ENCODE results near the gene KRT17.

DNA sequence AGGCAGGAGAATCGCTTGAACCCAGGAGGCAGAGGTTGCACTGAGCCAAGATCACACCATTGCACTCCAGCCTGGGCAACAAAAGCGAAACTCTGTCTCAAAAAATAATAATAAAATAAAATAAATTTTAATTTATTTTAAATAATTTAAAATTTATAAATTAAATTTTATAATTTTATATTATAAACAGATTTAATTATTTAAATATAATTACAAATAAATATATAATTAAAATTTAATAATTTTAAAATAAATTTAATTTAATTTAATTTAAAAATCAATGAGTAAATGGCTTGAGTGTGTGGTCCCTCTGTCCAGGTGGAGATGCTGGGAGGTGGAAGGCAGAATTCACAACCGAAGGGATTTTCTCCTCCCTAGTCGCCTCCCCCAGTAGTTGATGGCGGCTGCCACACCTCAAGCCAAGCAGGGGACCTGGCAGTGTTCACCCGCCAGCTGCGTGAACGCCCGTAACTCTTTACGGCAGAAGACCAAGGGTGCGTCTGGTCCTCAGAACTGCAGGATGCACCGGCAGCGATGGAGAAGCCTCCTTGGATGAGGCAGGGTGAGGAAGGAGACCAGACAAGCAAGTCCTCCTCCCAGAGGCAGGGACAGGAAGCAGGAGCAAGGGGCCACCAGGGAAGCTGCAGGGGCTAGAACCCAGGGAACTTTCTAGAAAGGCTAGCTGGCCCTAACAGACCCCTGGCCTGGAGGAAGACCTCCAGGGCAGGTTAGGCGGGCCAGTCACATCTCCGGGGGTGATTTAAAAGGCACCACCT lies 22.9 kb upstream of the KRT17 start:
- TF ChIP-seq, protein P1, sequence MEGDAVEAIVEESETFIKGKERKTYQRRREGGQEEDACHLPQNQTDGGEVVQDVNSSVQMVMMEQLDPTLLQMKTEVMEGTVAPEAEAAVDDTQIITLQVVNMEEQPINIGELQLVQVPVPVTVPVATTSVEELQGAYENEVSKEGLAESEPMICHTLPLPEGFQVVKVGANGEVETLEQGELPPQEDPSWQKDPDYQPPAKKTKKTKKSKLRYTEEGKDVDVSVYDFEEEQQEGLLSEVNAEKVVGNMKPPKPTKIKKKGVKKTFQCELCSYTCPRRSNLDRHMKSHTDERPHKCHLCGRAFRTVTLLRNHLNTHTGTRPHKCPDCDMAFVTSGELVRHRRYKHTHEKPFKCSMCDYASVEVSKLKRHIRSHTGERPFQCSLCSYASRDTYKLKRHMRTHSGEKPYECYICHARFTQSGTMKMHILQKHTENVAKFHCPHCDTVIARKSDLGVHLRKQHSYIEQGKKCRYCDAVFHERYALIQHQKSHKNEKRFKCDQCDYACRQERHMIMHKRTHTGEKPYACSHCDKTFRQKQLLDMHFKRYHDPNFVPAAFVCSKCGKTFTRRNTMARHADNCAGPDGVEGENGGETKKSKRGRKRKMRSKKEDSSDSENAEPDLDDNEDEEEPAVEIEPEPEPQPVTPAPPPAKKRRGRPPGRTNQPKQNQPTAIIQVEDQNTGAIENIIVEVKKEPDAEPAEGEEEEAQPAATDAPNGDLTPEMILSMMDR (IDR thresholded peaks at IDR 0.05) = no peak
- TF ChIP-seq POLR2A (IDR thresholded peaks at IDR 0.05) = no peak

Measured in adrenal gland (tissue), 5 donors.